WERI-Rb-1 (cell line): ENCODE measurements around the gene KLK10.

Experiments used
- DNase-seq: peaks from one replicate; pipeline ENCODE4 v3.0.0-alpha.2; 2020
- H3K27ac ChIP-seq: fragments of 250-450 bp; sonication (Bioruptor Pico); 2 replicates; pipeline ENCODE4 v1.5.1; 2020; ENCODE audit warnings: mild to moderate bottlenecking, moderate library complexity
- H3K27me3 ChIP-seq: fragments of 250-450 bp; sonication (Bioruptor Pico); 2 replicates; pipeline ENCODE4 v1.5.1; 2021; ENCODE audit warnings: mild to moderate bottlenecking, low read depth, moderate library complexity; ENCODE audit not compliant: insufficient read depth, severe bottlenecking
- H3K36me3 ChIP-seq: fragments of 250-450 bp; sonication (Bioruptor Pico); 2 replicates; pipeline ENCODE4 v1.5.1; 2020; ENCODE audit warnings: mild to moderate bottlenecking, moderate library complexity
- H3K4me3 ChIP-seq: 2 replicates; pipeline ENCODE4 v1.5.1; 2011; ENCODE audit warnings: low read depth, mild to moderate bottlenecking, control low read depth, low read length
- H3K9me3 ChIP-seq: fragments of 250-450 bp; sonication (Bioruptor Pico); 2 replicates; pipeline ENCODE4 v1.5.1; 2021; ENCODE audit warnings: mild to moderate bottlenecking, moderate library complexity; ENCODE audit not compliant: severe bottlenecking
- CTCF ChIP-seq: IDR thresholded peaks from 2 replicates; pipeline ENCODE4 v1.5.1; 2011; ENCODE audit warnings: low read depth, mild to moderate bottlenecking, control low read depth, inconsistent platforms, low read length

Gene KLK10

GRCh38 chr19:50983625-50984292, 35.8 kb downstream of the KLK10 start, which contains the start of gene KLK7:
TSS of gene KLK7 (minus strand) at chr19:50983917. CDS start at chr19:50982399, 1,518 bp downstream.
- Histone ChIP-seq H3K27me3 (peaks cover 63% of the 10 kb centered on the region), H3K36me3 (no peaks in the 10 kb centered on the region), H3K27ac (no peak within 1 kb of the TSS), H3K4me3 (no peak within 1 kb of the TSS), H3K9me3 (no peaks in the 10 kb centered on the region)
- no peak for DNase-seq
- TF ChIP-seq CTCF: no peak

- Histone ChIP-seq H3K27ac (no peak overlapping the region), H3K4me3 (no peak overlapping the region), H3K36me3 (no peaks in the 10 kb centered on the region), H3K9me3 (no peaks in the 10 kb centered on the region), H3K27me3 (peaks cover 59% of the 10 kb centered on the region)
- TF ChIP-seq CTCF: no peak
- no peak for DNase-seq
Measured at GRCh38 chr19:50982186-50982585, 37.3 kb downstream of the KLK10 start.

GRCh38 chr19:50981587-50982146, 37.8 kb downstream of the KLK10 start:
- no peak for TF ChIP-seq CTCF

GRCh38 chr19:50980208-50980607, 39.3 kb downstream of the KLK10 start:
- Histone ChIP-seq H3K27me3 (peaks cover 58% of the 10 kb centered on the region), H3K36me3 (no peaks in the 10 kb centered on the region), H3K4me3 (no peak overlapping the region), H3K9me3 (peaks cover 2% of the 10 kb centered on the region), H3K27ac (no peak overlapping the region)
- TF ChIP-seq CTCF: no peak
- no peak for DNase-seq

More at GRCh38 chr19:50981587-50982146, 37.8 kb downstream of the KLK10 start:
- H3K9me3 ChIP-seq: peaks cover 2% of the 10 kb centered on the region
- H3K27ac ChIP-seq: no peak overlapping the region
- no peak for DNase-seq
- peaks cover 62% of the 10 kb centered on the region for H3K27me3 ChIP-seq
- no peak overlapping the region for H3K4me3 ChIP-seq
- H3K36me3 ChIP-seq: no peaks in the 10 kb centered on the region

GRCh38 chr19:50979758-50980157, 39.8 kb downstream of the KLK10 start:
- no peak overlapping the region for H3K4me3 ChIP-seq
- no peak for TF ChIP-seq CTCF
- peaks cover 54% of the 10 kb centered on the region for H3K27me3 ChIP-seq
- peaks cover 2% of the 10 kb centered on the region for H3K9me3 ChIP-seq
- no peak for DNase-seq
- H3K36me3 ChIP-seq: no peaks in the 10 kb centered on the region
- H3K27ac ChIP-seq: no peak overlapping the region
